Pancreas (tissue), 10 donors: ENCODE measurements around the gene TTC39C. TPM values are rescaled to one million over a fixed set of nuclear protein-coding genes. Genes with fewer than 3 reads are reported as not detected.

Experiments used
- ATAC-seq, 4 donors: fragments of 200-7000 bp; cut with Tn5 transposase; one replicate each; pipeline versions ENCODE4 v1.8.0 to v1.9.1; 2020; ENCODE audit warnings: mild to moderate bottlenecking in 4 of 4, moderate library complexity in 4 of 4
- DNase-seq, 6 donors: peaks; one replicate each; pipeline ENCODE4 v3.0.0-alpha.2; 2020
- FAIRE-seq: peaks from 2 replicates; lab custom pipeline; 2012; peaks lifted over from hg19 to GRCh38; lab: Jason Lieb, UNC
- H3K27ac ChIP-seq, 4 donors: fragments of 200-600 bp; sonication (generic); 1 replicate in 3 of 4; 2 replicates in 1 of 4; pipeline versions ENCODE4 v1.5.0 to v1.8.0; 2020
- H3K27me3 ChIP-seq, 4 donors: fragments of 200-600 bp; one replicate each; pipeline ENCODE4 v1.8.0; 2021
- H3K36me3 ChIP-seq, 3 donors: fragments of 200-600 bp; sonication (generic) in 1 of 3; one replicate each; pipeline versions ENCODE4 v1.5.0 to v1.8.0; 2020 to 2021
- H3K4me1 ChIP-seq, 3 donors: fragments of 200-600 bp; one replicate each; pipeline ENCODE4 v1.8.0; 2021
- H3K4me3 ChIP-seq, 4 donors: fragments of 200-600 bp; sonication (generic) in 2 of 4; one replicate each; pipeline versions ENCODE4 v1.5.0 to v1.8.0; 2020 to 2021
- H3K9me3 ChIP-seq, 4 donors: fragments of 200-600 bp; one replicate each; pipeline ENCODE4 v1.8.0; 2021
- WGBS, 2 donors: extraction: QIAGEN DNeasy Blood & Tissue Kit; methylation state at CpG; one replicate each; pipeline ENCODE4 v1.1.7; 2013; 5-methylcytosine and 5-hydroxymethylcytosine counted together
- intact Hi-C, 3 donors: fragments of 100-400 bp; cut with DNase I; formaldehyde crosslinking; loops; one replicate each; pipeline versions ENCODE4 v1.11.1 to v1.14.2; 2022
- polyA plus RNA-seq, 2 donors: library from polyadenylated mRNA; stranded (reverse); fragments of 200-250 nt; gene quantifications; one replicate each; pipeline ENCODE4 v1.2.3, GENCODE V29; 2013
- total RNA-seq, 6 donors: library from RNA; stranded (reverse); fragmentation: NEBNext Ultra II Directional in 4 of 6; extraction: Animal tissue kit (Norgen Biotek cat#: 25700) in 4 of 6; gene quantifications; one replicate each; pipeline versions ENCODE4 v1.2.1 to v1.2.4, GENCODE V29; 2021 to 2023
- TF ChIP-seq, protein P1 (sequence below), 4 donors: fragments of 200-600 bp; sonication (generic) in 3 of 4; IDR thresholded peaks; one replicate each; pipeline versions ENCODE4 v1.5.0 to v1.8.0; 2021; ENCODE audit warnings: antibody characterized with exemption in 4 of 4
- donor health status: healthy with polysubstance abuse.
- donor health status: DM: no; HTN: no; CAD: no; lungs with moderate emphysema.
- donor health status: DM: no; HTN: no; CAD: no.
- donor health status: control.
- donor health status: control.
- donor health status: Bipolar disorder and iron deficiency.
- donor health status: DM: yes; HTN: yes; CAD: no.
- donor health status: DM: no; HTN: no; CAD: no.
- donor health status: DM: no; HTN: no; CAD: no.
- donor health status: DM: yes; HTN: yes; CAD: no.

Gene TTC39C
- total and polyA plus RNA-seq, 8 donors = 10.1 to 27.1 (median 14.2) TPM

GRCh38 chr18:24011123-24011917, 3.2 kb upstream of the TTC39C start:
- Histone ChIP-seq H3K27me3 (no peaks in the 10 kb centered on the region), H3K27ac (no peak overlapping the region), H3K4me3 (no peak overlapping the region), H3K36me3 (no peaks in the 10 kb centered on the region), H3K4me1 (peaks cover 5 to 9% (median 6%) of the 10 kb centered on the region in 3 donors), H3K9me3 (no peaks in the 10 kb centered on the region)
- TF ChIP-seq, protein P1, sequence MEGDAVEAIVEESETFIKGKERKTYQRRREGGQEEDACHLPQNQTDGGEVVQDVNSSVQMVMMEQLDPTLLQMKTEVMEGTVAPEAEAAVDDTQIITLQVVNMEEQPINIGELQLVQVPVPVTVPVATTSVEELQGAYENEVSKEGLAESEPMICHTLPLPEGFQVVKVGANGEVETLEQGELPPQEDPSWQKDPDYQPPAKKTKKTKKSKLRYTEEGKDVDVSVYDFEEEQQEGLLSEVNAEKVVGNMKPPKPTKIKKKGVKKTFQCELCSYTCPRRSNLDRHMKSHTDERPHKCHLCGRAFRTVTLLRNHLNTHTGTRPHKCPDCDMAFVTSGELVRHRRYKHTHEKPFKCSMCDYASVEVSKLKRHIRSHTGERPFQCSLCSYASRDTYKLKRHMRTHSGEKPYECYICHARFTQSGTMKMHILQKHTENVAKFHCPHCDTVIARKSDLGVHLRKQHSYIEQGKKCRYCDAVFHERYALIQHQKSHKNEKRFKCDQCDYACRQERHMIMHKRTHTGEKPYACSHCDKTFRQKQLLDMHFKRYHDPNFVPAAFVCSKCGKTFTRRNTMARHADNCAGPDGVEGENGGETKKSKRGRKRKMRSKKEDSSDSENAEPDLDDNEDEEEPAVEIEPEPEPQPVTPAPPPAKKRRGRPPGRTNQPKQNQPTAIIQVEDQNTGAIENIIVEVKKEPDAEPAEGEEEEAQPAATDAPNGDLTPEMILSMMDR (IDR thresholded peaks at IDR 0.05) = no peak
- 82 to 85% methylated on average over 5 of the region's 5 CpGs for WGBS, 2 donors
- FAIRE-seq = no peak
- ATAC-seq = no peak
- DNase-seq = no peak
- intact Hi-C loops = no loop called here

DNA sequence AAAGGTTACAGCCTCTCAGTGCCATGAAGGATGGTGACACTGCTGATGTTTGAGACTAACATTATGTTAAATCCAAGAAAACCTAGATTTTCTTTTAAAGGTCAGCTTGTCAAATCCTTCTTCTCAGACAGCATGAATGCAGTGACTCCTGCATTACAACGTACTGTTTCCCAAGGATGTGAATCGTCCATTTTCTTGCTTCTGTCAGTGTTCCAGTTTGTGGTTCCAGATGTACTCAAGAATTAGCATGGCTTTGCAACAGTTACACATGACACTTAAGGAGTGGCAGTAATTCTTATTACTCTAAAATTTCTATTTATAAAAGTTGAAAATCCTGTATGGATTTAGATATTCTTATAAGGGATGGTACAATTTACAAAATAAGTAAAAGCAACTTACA, 1.5 kb upstream of the TTC39C start:
- Histone ChIP-seq H3K36me3 (no peaks in the 10 kb centered on the region), H3K4me1 (peaks cover 8 to 14% (median 12%) of the 10 kb centered on the region in 3 donors), H3K27ac (no peak overlapping the region), H3K27me3 (no peaks in the 10 kb centered on the region), H3K9me3 (no peaks in the 10 kb centered on the region), H3K4me3 (no peak overlapping the region)
- intact Hi-C loops = no loop called here
- 69 to 84% methylated on average over 2 of the region's 2 CpGs for WGBS, 2 donors
- TF ChIP-seq, protein P1 (IDR thresholded peaks at IDR 0.05) = no peak
- ATAC-seq = no peak
- DNase-seq = no peak
- no peak for FAIRE-seq

DNA sequence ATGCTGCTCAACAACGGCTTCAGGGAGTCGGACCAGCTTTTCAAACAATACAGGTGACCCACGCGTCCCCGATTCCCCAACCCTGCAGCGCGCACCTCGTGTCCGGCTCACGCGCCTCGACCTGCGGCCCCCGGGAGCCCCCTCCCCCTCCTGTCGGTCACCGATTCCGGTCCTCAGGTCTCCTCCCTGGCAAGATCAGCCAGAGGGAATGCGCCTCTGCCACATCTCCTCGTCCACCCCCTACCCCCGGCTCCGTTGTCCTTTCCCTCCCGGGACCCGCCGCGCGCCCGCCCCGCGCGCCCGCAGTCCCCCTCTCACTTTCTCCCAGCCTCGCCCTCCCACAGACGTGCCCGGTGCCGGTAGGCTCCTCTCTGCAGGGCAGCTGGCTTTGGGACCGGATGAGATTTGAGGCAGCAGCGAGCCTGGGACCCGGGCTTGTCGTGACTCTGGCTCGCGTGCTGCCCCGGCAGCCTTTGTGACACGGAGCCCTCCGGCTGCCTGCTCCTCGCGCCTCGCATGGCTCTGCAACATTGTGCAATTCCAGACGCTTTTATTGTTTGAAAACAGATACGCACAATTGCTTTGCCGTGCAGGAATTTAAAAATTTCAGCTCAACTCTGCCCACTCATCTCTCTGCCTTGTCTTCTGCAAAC, 558 bp downstream of the TTC39C start:
- peaks cover 8 to 14% (median 12%) of the 10 kb centered on the region in 3 donors for H3K4me1 ChIP-seq

GRCh38 chr18:24015639-24016631, 1.4 kb downstream of the TTC39C start:
- Histone ChIP-seq H3K27ac (peak overlapping the region in 1 of 4 donors; percentile 77), H3K4me3 (peak overlapping the region; percentile 79 to 96 (median 86)), H3K27me3 (no peaks in the 10 kb centered on the region), H3K4me1 (peaks cover 8 to 14% (median 12%) of the 10 kb centered on the region in 3 donors), H3K36me3 (no peaks in the 10 kb centered on the region), H3K9me3 (no peaks in the 10 kb centered on the region)
- no peak for ATAC-seq
- no peak for DNase-seq
- 25 to 30% methylated on average over 17 of the region's 17 CpGs for WGBS, 2 donors
- intact Hi-C loops = no loop called here
- TF ChIP-seq, protein P1 (IDR thresholded peaks at IDR 0.05) = no peak
- no peak for FAIRE-seq

More for the DNA sequence above, 558 bp downstream of the TTC39C start:
- Histone ChIP-seq H3K27ac (peak overlapping the region; percentile 60 to 83 (median 74)), H3K9me3 (no peaks in the 10 kb centered on the region), H3K4me3 (peak overlapping the region; percentile 79 to 96 (median 86)), H3K27me3 (no peaks in the 10 kb centered on the region), H3K36me3 (no peaks in the 10 kb centered on the region)
- peak; percentile 27 to 80 (median 51) for DNase-seq
- WGBS, 2 donors = 0 to 1% methylated on average over 34 to 50 of the region's 50 CpGs
- FAIRE-seq = no peak
- TF ChIP-seq, protein P1 (IDR thresholded peaks at IDR 0.05) = no peak
- intact Hi-C loops = no loop called here
- peak; percentile 36 to 63 (median 54) for ATAC-seq
